ENCODE data around the gene COL6A2. TPM values are rescaled to one million over a fixed set of nuclear protein-coding genes. Genes with fewer than 3 reads are reported as not detected.

The COL6A2 gene
- total RNA-seq, 1 donor from 2014 or later: 535 TPM

DNA sequence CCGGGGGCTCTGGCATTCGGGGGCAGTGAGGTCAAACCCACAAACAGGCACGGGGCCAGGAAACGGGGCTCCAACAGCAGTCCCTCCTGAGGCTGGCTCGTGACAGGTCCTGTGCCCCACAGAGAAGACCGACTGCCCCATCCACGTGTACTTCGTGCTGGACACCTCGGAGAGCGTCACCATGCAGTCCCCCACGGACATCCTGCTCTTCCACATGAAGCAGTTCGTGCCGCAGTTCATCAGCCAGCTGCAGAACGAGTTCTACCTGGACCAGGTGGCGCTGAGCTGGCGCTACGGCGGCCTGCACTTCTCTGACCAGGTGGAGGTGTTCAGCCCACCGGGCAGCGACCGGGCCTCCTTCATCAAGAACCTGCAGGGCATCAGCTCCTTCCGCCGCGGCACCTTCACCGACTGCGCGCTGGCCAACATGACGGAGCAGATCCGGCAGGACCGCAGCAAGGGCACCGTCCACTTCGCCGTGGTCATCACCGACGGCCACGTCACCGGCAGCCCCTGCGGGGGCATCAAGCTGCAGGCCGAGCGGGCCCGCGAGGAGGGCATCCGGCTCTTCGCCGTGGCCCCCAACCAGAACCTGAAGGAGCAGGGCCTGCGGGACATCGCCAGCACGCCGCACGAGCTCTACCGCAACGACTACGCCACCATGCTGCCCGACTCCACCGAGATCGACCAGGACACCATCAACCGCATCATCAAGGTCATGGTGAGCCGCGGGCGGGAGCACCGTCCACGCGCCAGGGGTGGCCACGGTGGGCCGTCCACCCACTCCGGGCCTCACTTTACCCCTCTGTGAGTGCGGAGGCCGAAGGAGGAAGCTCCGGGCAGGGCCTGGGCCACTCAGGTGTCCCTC lies 14.2 kb downstream of the COL6A2 start:
- Histone ChIP-seq H3K4me3 (no peak overlapping the region), H3K9me3 (no peaks in the 10 kb centered on the region), H3K4me1 (peaks cover 43% of the 10 kb centered on the region), H3K36me3 (peaks cover 0 to 52% of the 10 kb centered on the region in 2 donors), H3K27ac (no peak overlapping the region), H3K27me3 (no peaks in the 10 kb centered on the region)
- TF ChIP-seq POLR2A (IDR thresholded peaks at IDR 0.05): no peak
- no peak for TF ChIP-seq POLR2AphosphoS5 (IDR thresholded peaks at IDR 0.05; ENCODE audit: insufficient read depth in 1 of 2, low read depth in 1 of 2)
- TF ChIP-seq, protein P1, sequence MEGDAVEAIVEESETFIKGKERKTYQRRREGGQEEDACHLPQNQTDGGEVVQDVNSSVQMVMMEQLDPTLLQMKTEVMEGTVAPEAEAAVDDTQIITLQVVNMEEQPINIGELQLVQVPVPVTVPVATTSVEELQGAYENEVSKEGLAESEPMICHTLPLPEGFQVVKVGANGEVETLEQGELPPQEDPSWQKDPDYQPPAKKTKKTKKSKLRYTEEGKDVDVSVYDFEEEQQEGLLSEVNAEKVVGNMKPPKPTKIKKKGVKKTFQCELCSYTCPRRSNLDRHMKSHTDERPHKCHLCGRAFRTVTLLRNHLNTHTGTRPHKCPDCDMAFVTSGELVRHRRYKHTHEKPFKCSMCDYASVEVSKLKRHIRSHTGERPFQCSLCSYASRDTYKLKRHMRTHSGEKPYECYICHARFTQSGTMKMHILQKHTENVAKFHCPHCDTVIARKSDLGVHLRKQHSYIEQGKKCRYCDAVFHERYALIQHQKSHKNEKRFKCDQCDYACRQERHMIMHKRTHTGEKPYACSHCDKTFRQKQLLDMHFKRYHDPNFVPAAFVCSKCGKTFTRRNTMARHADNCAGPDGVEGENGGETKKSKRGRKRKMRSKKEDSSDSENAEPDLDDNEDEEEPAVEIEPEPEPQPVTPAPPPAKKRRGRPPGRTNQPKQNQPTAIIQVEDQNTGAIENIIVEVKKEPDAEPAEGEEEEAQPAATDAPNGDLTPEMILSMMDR (IDR thresholded peaks at IDR 0.05): no peak
- DNase-seq (ENCODE audit: extremely low spot score in 2 of 2): peak in 1 of 2 donors; percentile 77
- intact Hi-C loops (cut with DNase I): loop anchor here (5.0 kb wide), 1 partner anchor 140 kb away; no protein-coding TSS in a partner anchor

DNA sequence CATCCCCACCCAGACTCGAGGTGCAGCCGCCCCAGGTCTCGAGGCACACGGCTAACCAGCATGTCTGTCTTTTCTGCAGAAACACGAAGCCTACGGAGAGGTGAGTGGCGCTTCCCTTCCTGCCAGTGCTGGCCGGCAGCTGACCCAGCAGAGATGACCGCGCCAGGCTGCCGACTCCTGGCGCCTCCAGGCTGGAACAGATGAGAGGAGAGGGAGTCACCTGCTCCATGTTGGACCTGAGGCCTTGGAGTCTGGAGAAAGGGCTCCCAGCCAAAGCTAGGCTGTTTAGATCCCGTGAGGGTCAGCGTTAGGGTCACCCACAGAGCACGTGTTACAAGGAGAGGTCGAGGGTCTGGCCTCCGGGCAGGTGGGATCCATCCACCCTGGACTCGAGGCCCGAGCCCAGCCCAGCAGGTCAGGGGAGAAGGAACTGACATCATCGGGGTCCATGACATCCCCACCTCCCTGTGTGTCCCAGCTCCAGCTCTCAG lies 14.9 kb downstream of the COL6A2 start:
- H3K9me3 ChIP-seq: no peaks in the 10 kb centered on the region
- DNase-seq (ENCODE audit: extremely low spot score in 2 of 2): peak in 1 of 2 donors; percentile 81
- H3K4me1 ChIP-seq: peaks cover 45% of the 10 kb centered on the region
- H3K27ac ChIP-seq: no peak overlapping the region
- peaks cover 0 to 59% of the 10 kb centered on the region in 2 donors for H3K36me3 ChIP-seq
- TF ChIP-seq POLR2A (IDR thresholded peaks at IDR 0.05): no peak
- TF ChIP-seq POLR2AphosphoS5 (IDR thresholded peaks at IDR 0.05; ENCODE audit: insufficient read depth in 1 of 2, low read depth in 1 of 2): no peak
- TF ChIP-seq, protein P1 (IDR thresholded peaks at IDR 0.05): no peak
- H3K27me3 ChIP-seq: no peaks in the 10 kb centered on the region
- no peak overlapping the region for H3K4me3 ChIP-seq
- intact Hi-C loops (cut with DNase I): loop anchor here (5.0 kb wide), 1 partner anchor 140 kb away; no protein-coding TSS in a partner anchor

DNA sequence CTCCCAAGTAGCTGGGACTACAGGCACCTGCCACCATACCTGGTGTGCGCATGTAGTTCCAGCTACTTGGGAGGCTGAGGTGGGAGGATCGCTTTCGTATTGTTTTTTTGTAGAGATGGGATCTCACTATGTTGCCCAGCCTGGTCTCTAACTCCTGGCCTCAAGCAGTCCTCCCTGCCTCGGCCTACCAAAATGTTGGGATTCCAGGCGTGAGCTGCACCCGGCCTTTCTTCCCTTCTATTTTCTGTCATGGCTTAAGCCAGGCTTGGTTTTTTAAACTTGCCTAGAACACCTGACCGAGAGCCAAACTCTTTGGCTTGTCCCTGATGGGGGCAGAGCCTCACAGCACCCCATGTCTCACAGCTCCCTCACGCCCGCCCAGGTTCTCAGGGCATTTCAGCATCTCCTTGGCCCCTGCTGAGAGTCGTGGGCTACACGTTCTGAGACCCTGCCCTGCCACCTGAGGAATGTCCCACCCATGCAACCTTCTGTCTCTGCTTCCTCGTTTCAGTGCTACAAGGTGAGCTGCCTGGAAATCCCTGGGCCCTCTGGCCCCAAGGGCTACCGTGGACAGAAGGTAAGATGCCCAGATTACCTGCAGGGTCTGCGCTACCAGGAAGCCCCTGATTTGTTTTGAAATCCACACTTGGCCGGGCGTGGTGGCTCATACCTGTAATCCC lies 15.7 kb downstream of the COL6A2 start:
- Histone ChIP-seq H3K27me3 (no peaks in the 10 kb centered on the region), H3K4me3 (no peak overlapping the region), H3K36me3 (peaks cover 0 to 68% of the 10 kb centered on the region in 2 donors), H3K9me3 (no peaks in the 10 kb centered on the region), H3K4me1 (peaks cover 45% of the 10 kb centered on the region), H3K27ac (no peak overlapping the region)
- intact Hi-C loops (cut with DNase I): loop anchor here (5.0 kb wide), 1 partner anchor 141 kb away; no protein-coding TSS in a partner anchor
- TF ChIP-seq POLR2A (IDR thresholded peaks at IDR 0.05): no peak
- TF ChIP-seq, protein P1 (IDR thresholded peaks at IDR 0.05): no peak
- TF ChIP-seq POLR2AphosphoS5 (IDR thresholded peaks at IDR 0.05; ENCODE audit: insufficient read depth in 1 of 2, low read depth in 1 of 2): no peak
- no peak for DNase-seq (ENCODE audit: extremely low spot score in 2 of 2)

DNA sequence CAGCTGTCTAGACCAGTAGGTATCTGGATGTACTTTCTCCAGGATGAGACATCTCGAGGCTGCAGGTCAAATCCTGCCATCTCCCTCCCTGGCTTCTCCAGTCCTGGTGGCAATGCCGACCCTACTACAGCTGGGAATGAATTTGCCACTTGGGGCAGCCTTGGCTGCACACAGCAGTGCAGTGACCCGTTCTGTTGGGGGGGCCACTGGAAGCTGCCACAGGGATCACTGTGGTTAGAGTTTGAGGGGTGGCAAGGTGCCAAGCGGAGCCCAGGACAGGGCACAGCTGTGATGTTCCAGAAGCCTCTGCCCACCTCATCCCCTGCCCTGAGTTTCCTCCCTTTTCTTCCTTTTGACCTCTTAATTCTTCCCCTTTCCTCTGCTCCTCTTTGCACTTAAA lies 17.1 kb downstream of the COL6A2 start:
- intact Hi-C loops (cut with DNase I): loop anchor here (5.0 kb wide), 1 partner anchor 143 kb away; no protein-coding TSS in a partner anchor
- Histone ChIP-seq H3K27ac (no peak overlapping the region), H3K4me3 (no peak overlapping the region), H3K9me3 (no peaks in the 10 kb centered on the region), H3K36me3 (peaks cover 0 to 81% of the 10 kb centered on the region in 2 donors), H3K4me1 (peaks cover 32% of the 10 kb centered on the region), H3K27me3 (no peaks in the 10 kb centered on the region)
- no peak for DNase-seq (ENCODE audit: extremely low spot score in 2 of 2)
- TF ChIP-seq, protein P1 (IDR thresholded peaks at IDR 0.05): no peak
- no peak for TF ChIP-seq POLR2A (IDR thresholded peaks at IDR 0.05)
- TF ChIP-seq POLR2AphosphoS5 (IDR thresholded peaks at IDR 0.05; ENCODE audit: insufficient read depth in 1 of 2, low read depth in 1 of 2): no peak
